Measurements from ENCODE around the gene POLDIP2. TPM values are rescaled to one million over a fixed set of nuclear protein-coding genes. Genes with fewer than 3 reads are reported as not detected.

The POLDIP2 gene
- total and polyA plus RNA-seq, 9 of the 15 experiments (the other 6 are each of a cell fraction or from before 2014, with no cell fraction given): 22.0 to 137 (median 104) TPM

DNA sequence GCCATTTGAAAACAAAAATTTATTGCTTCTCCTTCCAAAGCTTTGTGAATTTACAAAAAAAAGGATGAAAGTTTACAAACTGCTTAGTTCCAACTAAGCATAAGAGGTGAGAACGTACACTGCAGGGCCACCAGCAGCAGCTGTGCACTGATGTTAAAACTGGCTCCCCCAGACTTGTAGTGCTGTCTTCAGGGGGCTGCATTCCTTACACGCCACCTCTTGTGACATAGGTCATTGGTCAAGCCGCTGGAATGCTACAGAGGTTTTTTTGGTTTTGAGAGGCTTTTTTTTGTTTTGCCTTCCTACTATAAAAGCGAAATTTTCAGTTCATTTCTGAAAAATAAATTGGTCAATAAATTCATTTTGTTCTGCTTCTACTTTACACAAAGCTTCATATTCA is 29.0 kb downstream of the POLDIP2 start (continued):
- TF ChIP-seq ZNF589 (CRISPR knock-in tag; IDR thresholded peaks at IDR 0.05; ENCODE audit: low read depth) (no peak), PHF20 (IDR thresholded peaks at IDR 0.05; ENCODE audit: partially characterized antibody) (no peak), MCM2 (IDR thresholded peaks at IDR 0.05; ENCODE audit: low read depth) (no peak)

DNA sequence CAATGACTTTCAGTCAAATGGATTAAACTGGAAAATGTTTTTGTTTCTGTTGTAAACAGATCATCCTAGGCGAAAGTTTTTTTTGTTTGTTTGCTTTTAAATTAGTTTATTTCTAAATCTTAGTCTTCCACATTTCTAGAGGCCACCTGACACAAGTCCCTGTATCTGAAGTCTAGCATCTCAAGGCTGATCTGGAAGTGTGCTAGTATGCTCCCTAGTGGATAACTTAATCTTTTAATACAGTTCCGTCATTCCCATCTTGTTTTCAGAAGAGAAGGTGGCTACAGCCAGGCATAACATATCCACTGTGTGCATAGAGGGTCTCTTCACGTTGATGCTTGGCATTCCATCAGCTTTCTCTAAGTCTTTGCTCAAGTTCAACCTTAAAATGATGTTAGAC is 29.6 kb downstream of the POLDIP2 start:
- no peak overlapping the region for H3K27ac ChIP-seq (ENCODE audit: extremely low read depth, low read depth, low read length)

More for the DNA sequence above, 29.6 kb downstream of the POLDIP2 start:
- no peak for FAIRE-seq
- Histone ChIP-seq H2AFZ (ENCODE audit: low read depth, low read length) (no peak overlapping the region), H3K4me3 (no peak overlapping the region), H3K4me1 (replicated peaks in 1 of 2; ENCODE audit: control insufficient read depth in 2 of 2, insufficient read depth in 2 of 2, low read length in 2 of 2) (peaks cover 3 to 4% of the 10 kb centered on the region in 2 experiments; a peak in 3 of 5 replicates), H3K9me3 (replicated peaks; ENCODE audit: control insufficient read depth, insufficient read depth, low read depth, low read length) (no peaks in the 10 kb centered on the region; the same call in 1 of the 2 replicates), H3K4me2 (ENCODE audit: insufficient read depth, low read length) (no peak overlapping the region), H3K79me2 (ENCODE audit: control insufficient read depth, insufficient read depth, low read length) (peaks cover 31% of the 10 kb centered on the region), H3K9me1 (ENCODE audit: control insufficient read depth, insufficient read depth, low read length) (no peaks in the 10 kb centered on the region), H3K9ac (ENCODE audit: insufficient read depth in 1 of 2, low read depth in 2 of 2, low read length in 2 of 2) (no peak overlapping the region), H3K36me3 (ENCODE audit: control insufficient read depth, insufficient read depth, low read length) (peaks cover 74% of the 10 kb centered on the region), H4K20me1 (replicated peaks; ENCODE audit: control insufficient read depth, insufficient read depth, low read length) (0 out of 2 replicates have a peak, but pooled peaks cover 6% of the 10 kb centered on the region), H3K27me3 (ENCODE audit: control insufficient read depth in 2 of 2, insufficient read depth in 2 of 2, low read length in 2 of 2) (no peaks in the 10 kb centered on the region)
- in situ Hi-C loops (cut with MboI) (no loop called here), intact Hi-C loops (cut with micrococcal nuclease) (no loop called here)
- ChIA-PET CTCF (ENCODE audit: low intra/inter-chr PET ratio) (no interaction called here), POLR2A (interaction anchor here (0.6 to 2.4 kb wide), 3 partner anchors 9 to 450 kb away, joined by 3 to 19 read pairs (median 3); partner anchors contain the start of gene TMEM97)
- BruUV-seq (replicated peaks): no TSS peak
- 64% methylated on average over 3 of the region's 3 CpGs for WGBS (ENCODE audit: insufficient coverage, low coverage, missing lambda C conversion rate)
- TF ChIP-seq CTCF (IDR thresholded peaks at IDR 0.05 in 2 of 3, conservative IDR thresholded peaks at IDR 0.05 in 1 of 3; ENCODE audit: insufficient read depth in 2 of 3, low read depth in 1 of 3, low read length in 3 of 3): peak in 1 of 3 experiments; percentile 19; a peak in 2 of 6 replicates
- TF ChIP-seq E2F1 (CRISPR knock-in tag; IDR thresholded peaks at IDR 0.05): no peak
- peak; percentile 42; the same call in 1 of the 3 replicates for ATAC-seq
- DNase-seq (ENCODE audit: extremely low read depth in 1 of 4, low spot score in 3 of 4): no peak

Measured in K562 (cell line).